BLaER1 (cell line): ENCODE measurements around the gene SNAPC2.

ENCODE experiments used
- H3K27ac ChIP-seq: shearing (Covaris generic); formaldehyde crosslinking; 2 replicates; pipeline ENCODE4 v1.8.1; 2022
- H3K27me3 ChIP-seq: shearing (Covaris generic); formaldehyde crosslinking; 2 replicates; pipeline ENCODE4 v1.8.1; 2022
- H3K36me3 ChIP-seq: shearing (Covaris generic); formaldehyde crosslinking; 2 replicates; pipeline ENCODE4 v1.8.1; 2022
- H3K4me1 ChIP-seq: shearing (Covaris generic); formaldehyde crosslinking; 2 replicates; pipeline ENCODE4 v1.8.1; 2022
- H3K4me2 ChIP-seq: shearing (Covaris generic); formaldehyde crosslinking; 2 replicates; pipeline ENCODE4 v1.8.1; 2022
- H3K4me3 ChIP-seq: shearing (Covaris generic); formaldehyde crosslinking; 2 replicates; pipeline ENCODE4 v1.8.1; 2022
- H3K9ac ChIP-seq: shearing (Covaris generic); formaldehyde crosslinking; 2 replicates; pipeline ENCODE4 v1.8.1; 2022
- H3K9me3 ChIP-seq: shearing (Covaris generic); formaldehyde crosslinking; 2 replicates; pipeline ENCODE4 v1.8.1; 2022
- H4K20me1 ChIP-seq: shearing (Covaris generic); formaldehyde crosslinking; 2 replicates; pipeline ENCODE4 v1.8.1; 2022
- Cebpa-rat ChIP-seq: shearing (Covaris generic); IDR thresholded peaks from 2 replicates; pipeline ENCODE4 v1.8.1; 2022

The SNAPC2 gene

DNA sequence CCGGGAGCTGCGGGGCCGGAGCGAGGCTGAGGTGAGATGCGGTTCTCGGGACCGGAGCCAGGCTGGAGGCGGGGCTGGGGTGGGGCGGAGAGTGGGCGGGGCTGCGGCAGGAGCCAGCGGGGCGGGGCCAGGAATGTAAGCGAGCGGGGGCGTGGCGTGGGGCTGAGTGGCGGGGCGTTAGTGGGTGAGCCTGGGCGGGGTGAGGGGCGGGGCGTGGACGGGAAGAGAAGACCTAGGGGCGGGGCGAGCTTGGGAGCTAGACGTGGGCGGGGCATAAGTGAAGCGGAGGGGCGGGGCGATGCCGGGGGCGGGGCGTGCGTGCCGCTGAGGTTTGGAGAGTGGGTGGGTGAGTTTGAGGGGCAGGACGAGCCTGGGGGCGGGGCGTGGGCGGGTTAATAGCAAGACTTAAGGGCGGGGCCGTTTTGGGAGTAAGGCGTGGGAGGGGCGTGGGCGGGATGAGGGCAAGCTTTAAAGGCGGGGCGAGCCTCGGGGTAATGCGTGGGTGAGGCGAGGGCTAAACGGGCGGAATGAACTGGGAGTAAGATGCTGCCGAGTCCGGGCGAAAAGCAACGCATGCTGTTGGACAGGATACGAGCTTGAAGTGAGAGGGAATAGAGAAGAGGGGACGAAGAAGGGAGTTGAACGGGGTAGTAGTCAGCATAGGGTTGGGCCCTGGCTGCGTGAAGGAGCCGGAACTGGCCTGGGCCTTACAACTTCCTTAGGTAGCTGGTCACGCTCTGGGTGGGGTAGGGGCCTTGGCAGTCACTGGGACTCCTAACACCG is 572 bp downstream of the SNAPC2 start:
- Histone ChIP-seq H4K20me1 (peaks cover 81% of the 10 kb centered on the region), H3K4me2 (peak overlapping the region; percentile 99), H3K9me3 (no peaks in the 10 kb centered on the region), H3K27me3 (peaks cover 43% of the 10 kb centered on the region), H3K4me3 (peak overlapping the region; percentile 72), H3K9ac (peak overlapping the region; percentile 72), H3K27ac (0 out of 2 replicates have a peak overlapping the region, but pooled peaks have one; percentile 48), H3K4me1 (peaks cover 74% of the 10 kb centered on the region), H3K36me3 (peaks cover 19% of the 10 kb centered on the region)
- TF ChIP-seq Cebpa-rat: no peak

DNA sequence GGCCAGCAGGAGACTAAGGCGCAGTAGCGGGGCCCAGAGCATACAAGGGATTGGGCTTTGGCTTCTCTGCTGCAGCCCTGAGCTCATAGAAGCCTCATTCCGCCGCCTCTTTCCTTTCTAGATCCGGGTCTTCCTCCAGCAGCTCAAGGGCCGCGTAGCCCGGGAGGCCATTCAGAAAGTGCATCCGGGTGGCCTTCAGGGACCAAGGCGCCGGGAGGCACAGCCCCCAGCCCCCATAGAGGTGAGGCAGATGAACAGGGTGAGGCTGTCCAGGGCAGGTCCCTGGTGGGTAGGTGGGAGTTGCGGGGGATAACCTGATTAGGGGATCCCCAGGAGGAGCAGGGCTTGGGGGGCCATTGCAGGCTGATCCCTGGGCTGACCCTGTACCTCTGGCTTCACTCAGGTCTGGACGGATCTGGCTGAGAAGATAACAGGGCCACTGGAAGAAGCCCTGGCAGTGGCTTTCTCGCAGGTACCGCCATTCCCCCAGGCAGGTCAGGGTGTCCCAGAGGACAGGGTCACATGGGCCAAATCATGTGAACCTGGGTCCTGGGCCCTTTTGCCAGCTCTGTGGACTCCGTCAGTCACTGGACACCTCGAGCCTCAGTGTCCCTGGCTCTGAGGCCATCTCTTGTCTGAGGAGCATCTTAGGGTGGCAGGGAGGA is 1.3 kb downstream of the SNAPC2 start:
- Histone ChIP-seq H3K9ac (peak overlapping the region; percentile 72), H3K27me3 (peaks cover 36% of the 10 kb centered on the region), H3K27ac (0 out of 2 replicates have a peak overlapping the region, but pooled peaks have one; percentile 4), H3K4me3 (peak overlapping the region; percentile 67), H3K4me2 (peak overlapping the region; percentile 99), H3K4me1 (peaks cover 70% of the 10 kb centered on the region), H4K20me1 (peaks cover 77% of the 10 kb centered on the region), H3K36me3 (peaks cover 19% of the 10 kb centered on the region), H3K9me3 (no peaks in the 10 kb centered on the region)
- no peak for TF ChIP-seq Cebpa-rat

DNA sequence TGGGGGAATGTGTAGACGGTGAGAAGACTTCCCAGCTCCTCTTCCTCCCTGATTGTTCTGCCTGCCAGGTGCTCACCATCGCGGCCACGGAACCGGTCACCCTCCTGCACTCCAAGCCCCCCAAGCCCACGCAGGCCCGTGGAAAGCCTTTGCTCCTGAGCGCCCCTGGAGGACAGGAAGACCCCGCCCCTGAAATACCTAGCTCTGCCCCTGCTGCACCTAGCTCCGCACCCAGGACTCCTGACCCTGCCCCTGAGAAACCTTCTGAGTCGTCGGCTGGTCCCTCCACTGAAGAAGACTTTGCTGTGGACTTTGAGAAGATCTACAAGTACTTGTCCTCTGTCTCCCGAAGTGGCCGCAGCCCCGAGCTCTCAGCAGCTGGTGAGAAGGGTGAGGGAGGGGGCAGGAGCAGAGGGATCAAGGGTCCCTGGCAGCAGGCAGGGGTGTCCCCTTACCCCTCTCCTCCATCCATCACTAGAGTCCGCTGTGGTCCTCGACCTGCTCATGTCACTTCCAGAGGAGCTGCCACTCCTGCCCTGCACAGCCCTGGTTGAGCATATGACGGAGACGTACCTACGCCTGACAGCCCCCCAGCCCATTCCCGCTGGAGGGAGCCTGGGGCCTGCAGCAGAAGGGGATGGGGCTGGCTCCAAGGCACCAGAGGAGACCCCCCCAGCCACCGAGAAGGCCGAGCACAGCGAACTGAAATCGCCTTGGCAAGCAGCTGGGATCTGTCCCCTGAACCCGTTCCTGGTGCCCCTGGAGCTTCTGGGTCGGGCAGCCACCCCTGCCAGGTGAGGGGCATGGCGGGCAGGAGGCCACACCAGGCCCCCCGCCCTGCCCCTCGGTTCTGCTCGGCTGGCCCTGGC is 2.1 kb downstream of the SNAPC2 start:
- Histone ChIP-seq H3K27me3 (peaks cover 28% of the 10 kb centered on the region), H4K20me1 (peaks cover 75% of the 10 kb centered on the region), H3K36me3 (peaks cover 25% of the 10 kb centered on the region), H3K4me2 (peak overlapping the region; percentile 99; the same call in 1 of the 2 replicates), H3K9me3 (no peaks in the 10 kb centered on the region), H3K27ac (no peak overlapping the region), H3K4me3 (no peak overlapping the region), H3K4me1 (peaks cover 65% of the 10 kb centered on the region), H3K9ac (0 out of 2 replicates have a peak overlapping the region, but pooled peaks have one; percentile 72)
- TF ChIP-seq Cebpa-rat: no peak

DNA sequence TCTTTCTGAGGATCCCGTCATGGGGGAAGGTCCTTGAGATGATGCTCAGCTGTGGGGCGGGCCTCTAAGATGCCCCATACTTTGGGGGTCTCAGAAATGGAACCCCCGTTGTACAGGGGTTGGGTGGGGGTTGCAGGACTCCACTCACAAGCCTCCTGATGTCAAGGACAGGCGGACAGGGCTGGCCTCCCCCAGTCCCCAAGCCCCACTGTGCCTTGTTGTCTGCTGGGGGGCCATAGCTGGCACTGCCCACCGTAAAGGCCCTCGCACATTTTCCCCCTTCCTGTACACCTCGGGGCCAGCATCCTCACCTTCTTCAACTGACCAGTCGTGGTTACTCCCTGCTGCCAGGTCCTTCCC is 2.7 kb downstream of the SNAPC2 start:
- Histone ChIP-seq H3K36me3 (peaks cover 25% of the 10 kb centered on the region), H3K4me1 (peaks cover 58% of the 10 kb centered on the region), H3K27me3 (peaks cover 22% of the 10 kb centered on the region), H3K4me2 (no peak overlapping the region; the same call in 1 of the 2 replicates), H4K20me1 (peaks cover 75% of the 10 kb centered on the region), H3K27ac (no peak overlapping the region), H3K9ac (no peak overlapping the region), H3K9me3 (no peaks in the 10 kb centered on the region), H3K4me3 (no peak overlapping the region)
- TF ChIP-seq Cebpa-rat: no peak

DNA sequence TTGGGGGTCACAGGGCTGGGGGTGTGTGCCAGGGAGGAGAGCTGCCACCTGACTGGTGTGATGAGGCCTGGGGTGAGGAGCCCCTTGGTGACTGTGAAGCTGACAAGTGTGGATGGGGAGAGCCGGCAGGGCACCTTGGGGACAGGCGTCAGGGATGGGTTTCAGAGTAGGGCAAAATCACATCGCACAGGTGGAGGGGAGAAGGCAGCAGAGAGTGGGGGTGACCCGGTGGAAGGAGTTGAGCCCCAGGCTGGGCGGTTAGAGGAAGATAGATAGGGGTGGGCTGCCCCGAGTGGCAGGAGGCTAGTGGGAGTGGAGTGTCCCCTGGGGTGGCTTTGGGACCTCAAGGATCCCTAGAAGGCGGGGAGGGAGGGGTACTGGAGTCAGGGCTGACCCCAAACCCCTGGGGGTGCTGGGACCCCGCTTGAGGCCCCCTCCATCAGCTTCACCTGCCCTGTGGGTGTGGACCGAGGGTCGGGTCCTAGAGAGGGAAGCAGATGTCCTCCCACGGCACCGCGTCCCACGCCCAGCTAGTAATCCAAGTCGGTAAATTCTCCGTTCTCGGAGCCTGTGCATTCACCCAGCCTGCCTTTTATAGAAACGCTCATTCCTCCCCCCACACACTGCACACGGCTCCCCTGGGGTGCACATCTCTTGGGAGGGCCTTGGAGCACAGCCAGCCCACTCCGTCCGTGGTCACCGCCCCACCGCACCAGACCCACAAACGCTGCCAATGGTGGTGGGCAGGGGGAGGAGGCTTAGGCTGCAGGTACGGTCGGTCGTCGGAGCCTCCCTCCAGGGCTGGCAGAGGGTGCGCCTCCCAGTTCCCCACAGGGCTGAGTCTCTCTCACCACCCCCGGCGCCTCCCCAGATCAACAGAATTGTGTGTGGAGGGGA is 3.4 kb downstream of the SNAPC2 start:
- H3K4me3 ChIP-seq: no peak overlapping the region
- H3K27me3 ChIP-seq: peaks cover 14% of the 10 kb centered on the region
- peaks cover 25% of the 10 kb centered on the region for H3K36me3 ChIP-seq
- no peak for TF ChIP-seq Cebpa-rat
- H4K20me1 ChIP-seq: peaks cover 75% of the 10 kb centered on the region
- H3K9me3 ChIP-seq: no peaks in the 10 kb centered on the region
- H3K9ac ChIP-seq: 0 out of 2 replicates have a peak overlapping the region, but pooled peaks have one; percentile 29
- H3K27ac ChIP-seq: no peak overlapping the region
- H3K4me1 ChIP-seq: peaks cover 54% of the 10 kb centered on the region
- H3K4me2 ChIP-seq: peak overlapping the region; percentile 97

DNA sequence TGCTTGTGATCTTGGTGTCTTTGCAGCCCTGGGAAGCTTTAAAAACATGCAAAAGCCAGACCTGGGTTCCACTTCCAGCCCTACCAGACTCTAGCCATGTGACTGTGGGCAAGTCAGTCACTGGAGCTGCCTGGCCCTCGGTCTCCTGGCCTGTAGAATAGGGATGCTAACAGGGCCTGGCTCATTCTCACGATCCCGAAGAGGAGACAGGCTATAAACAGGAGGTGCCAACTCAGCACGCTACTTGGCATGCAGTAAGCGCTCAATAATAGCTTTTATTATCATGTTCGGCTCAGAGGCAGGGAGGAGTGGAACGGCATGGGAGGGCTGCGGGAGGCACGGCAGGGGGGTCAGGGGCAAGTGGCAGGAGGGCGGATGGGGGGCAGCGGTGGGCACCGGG is 4.1 kb downstream of the SNAPC2 start:
- peak overlapping the region; percentile 97 for H3K4me2 ChIP-seq
- H3K9ac ChIP-seq: no peak overlapping the region
- peaks cover 51% of the 10 kb centered on the region for H3K4me1 ChIP-seq
- H3K36me3 ChIP-seq: peaks cover 28% of the 10 kb centered on the region
- H3K27me3 ChIP-seq: peaks cover 7% of the 10 kb centered on the region
- no peaks in the 10 kb centered on the region for H3K9me3 ChIP-seq
- H3K27ac ChIP-seq: no peak overlapping the region
- no peak for TF ChIP-seq Cebpa-rat
- peaks cover 75% of the 10 kb centered on the region for H4K20me1 ChIP-seq
- H3K4me3 ChIP-seq: no peak overlapping the region

DNA sequence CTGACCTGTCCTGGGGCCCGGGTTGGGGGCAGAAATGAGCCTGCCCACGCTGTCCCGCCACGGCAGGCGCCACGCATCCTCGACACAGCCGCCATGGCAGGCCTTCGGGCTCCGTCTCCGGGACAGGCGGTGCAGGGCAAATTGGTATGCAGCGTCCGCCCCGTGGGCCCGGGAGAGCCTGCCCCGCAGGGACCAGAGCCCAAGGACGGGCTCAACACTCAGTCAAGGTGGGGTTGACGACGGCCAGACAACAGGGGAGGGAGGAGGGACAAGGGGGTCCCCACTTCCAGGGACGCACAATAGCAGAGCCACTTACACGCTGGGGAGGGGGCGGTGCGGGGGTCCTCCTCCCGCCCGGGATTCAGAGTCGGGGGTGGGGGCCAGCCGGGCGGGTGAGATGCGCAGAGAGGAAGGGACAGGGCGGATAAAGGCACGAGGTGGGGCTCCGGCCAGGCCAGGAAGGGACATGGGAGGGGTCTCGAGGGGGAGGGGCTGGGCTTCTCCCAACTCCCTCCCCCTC is 4.6 kb downstream of the SNAPC2 start:
- H4K20me1 ChIP-seq: peaks cover 75% of the 10 kb centered on the region
- peak overlapping the region; percentile 97 for H3K4me2 ChIP-seq
- peak overlapping the region; percentile 70 for H3K4me3 ChIP-seq
- TF ChIP-seq Cebpa-rat: no peak
- peak overlapping the region; percentile 71; the same call in 1 of the 2 replicates for H3K9ac ChIP-seq
- H3K27ac ChIP-seq: no peak overlapping the region
- H3K27me3 ChIP-seq: peaks cover 3% of the 10 kb centered on the region
- peaks cover 51% of the 10 kb centered on the region for H3K4me1 ChIP-seq
- no peaks in the 10 kb centered on the region for H3K9me3 ChIP-seq
- H3K36me3 ChIP-seq: peaks cover 28% of the 10 kb centered on the region

DNA sequence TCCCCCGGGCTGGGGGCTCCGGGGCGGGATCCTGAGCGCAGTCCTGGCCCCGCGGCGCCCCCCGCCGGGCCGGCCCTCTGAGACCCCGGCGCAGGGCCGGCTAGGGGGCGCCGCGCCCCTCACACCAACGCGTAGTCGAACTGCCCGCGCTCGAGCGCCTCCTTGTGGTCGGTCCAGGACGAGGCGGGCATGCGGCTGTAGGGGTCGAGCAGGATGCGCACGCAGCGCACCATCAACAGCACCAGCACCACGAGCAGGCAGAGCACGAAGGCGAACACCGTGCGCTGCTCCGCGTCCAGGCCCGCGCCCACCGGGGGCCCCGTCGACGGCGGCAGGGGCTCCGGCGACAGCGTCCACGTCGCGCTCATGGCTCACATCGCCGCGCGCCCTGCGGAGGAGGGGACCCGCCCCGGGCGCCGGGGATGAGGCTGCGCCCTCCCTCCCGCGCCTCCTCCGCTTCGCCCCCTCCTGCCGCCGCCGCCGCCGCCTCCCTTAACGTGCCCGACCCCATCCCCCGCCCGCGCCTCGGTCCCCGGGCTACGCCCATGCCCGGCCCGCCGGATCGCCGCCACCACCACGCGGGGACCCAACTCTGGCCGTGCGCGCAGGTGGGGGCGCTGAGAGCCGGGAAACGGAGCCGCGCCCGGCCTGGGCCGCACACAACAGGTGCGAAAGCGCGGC is 5.2 kb downstream of the SNAPC2 start:
- no peaks in the 10 kb centered on the region for H3K27me3 ChIP-seq
- peaks cover 31% of the 10 kb centered on the region for H3K36me3 ChIP-seq
- H3K9me3 ChIP-seq: no peaks in the 10 kb centered on the region
- H3K4me3 ChIP-seq: peak overlapping the region; percentile 70
- peaks cover 78% of the 10 kb centered on the region for H4K20me1 ChIP-seq
- H3K4me1 ChIP-seq: peaks cover 53% of the 10 kb centered on the region
- no peak for TF ChIP-seq Cebpa-rat
- peak overlapping the region; percentile 97 for H3K4me2 ChIP-seq
- peak overlapping the region; percentile 63; the same call in 1 of the 2 replicates for H3K27ac ChIP-seq
- H3K9ac ChIP-seq: peak overlapping the region; percentile 71
